Liver (tissue), 9 donors: ENCODE measurements around the gene VSIG2. TPM values are rescaled to one million over a fixed set of nuclear protein-coding genes. Genes with fewer than 3 reads are reported as not detected.

ENCODE experiments used
- DNase-seq: peaks from one replicate; pipeline ENCODE4 v3.0.0-alpha.2; 2017; ENCODE audit warnings: low spot score
- H3K27ac ChIP-seq, 2 donors: one replicate each; pipeline ENCODE4 v1.7.0; 2013; ENCODE audit warnings: inconsistent platforms in 2 of 2, low read length in 2 of 2, control low read depth in 1 of 2, low read depth in 1 of 2, mild to moderate bottlenecking in 1 of 2
- H3K27me3 ChIP-seq, 4 donors: one replicate each; pipeline versions ENCODE4 v1.6.1 to v1.7.0; 2013; ENCODE audit warnings: low read length in 3 of 4, inconsistent platforms in 1 of 4, mild to moderate bottlenecking in 1 of 4, moderate library complexity in 1 of 4; ENCODE audit not compliant: control insufficient read depth in 4 of 4, insufficient read depth in 4 of 4
- H3K36me3 ChIP-seq, 4 donors: one replicate each; pipeline versions ENCODE4 v1.6.1 to v1.7.0; 2013; ENCODE audit warnings: low read length in 3 of 4, mild to moderate bottlenecking in 3 of 4, low read depth in 1 of 4, moderate library complexity in 1 of 4; ENCODE audit not compliant: control insufficient read depth in 4 of 4, insufficient read depth in 3 of 4
- H3K4me1 ChIP-seq, 4 donors: one replicate each; pipeline versions ENCODE4 v1.6.1 to v1.7.0; 2013; ENCODE audit warnings: low read length in 3 of 4, mild to moderate bottlenecking in 3 of 4, moderate library complexity in 1 of 4; ENCODE audit not compliant: control insufficient read depth in 4 of 4, insufficient read depth in 4 of 4
- H3K4me3 ChIP-seq, 3 donors: one replicate each; pipeline versions ENCODE4 v1.6.1 to v1.7.0; 2013; ENCODE audit warnings: low read length in 3 of 3, control low read depth in 1 of 3, low read depth in 1 of 3, mild to moderate bottlenecking in 1 of 3
- H3K9ac ChIP-seq, 2 donors: one replicate each; pipeline ENCODE4 v1.7.0; 2013; ENCODE audit warnings: low read length in 2 of 2, mild to moderate bottlenecking in 2 of 2, moderate library complexity in 2 of 2, control low read depth in 1 of 2, low read depth in 1 of 2
- H3K9me3 ChIP-seq, 4 donors: one replicate each; pipeline versions ENCODE4 v1.6.1 to v1.7.0; 2013; ENCODE audit warnings: low read length in 3 of 4; ENCODE audit not compliant: control insufficient read depth in 4 of 4
- ATF3 ChIP-seq: IDR thresholded peaks from 2 replicates; pipeline ENCODE4 v1.6.1; 2016; ENCODE audit warnings: antibody characterized with exemption
- EGR1 ChIP-seq, 2 donors: IDR thresholded peaks; 2 replicates each; pipeline ENCODE4 v1.6.1; 2016 to 2018; ENCODE audit warnings: antibody characterized with exemption in 2 of 2, low read depth in 2 of 2
- FOXA1 ChIP-seq: IDR thresholded peaks from 2 replicates; pipeline ENCODE4 v1.6.1; 2016; ENCODE audit warnings: antibody characterized with exemption
- FOXA2 ChIP-seq: IDR thresholded peaks from 2 replicates; pipeline ENCODE4 v1.6.1; 2016; ENCODE audit warnings: antibody characterized with exemption
- GABPA ChIP-seq, 2 donors: IDR thresholded peaks in 1 of 2; conservative IDR thresholded peaks in 1 of 2; 2 replicates each; pipeline ENCODE4 v1.6.1; 2016; ENCODE audit warnings: antibody characterized with exemption in 2 of 2, mild to moderate bottlenecking in 1 of 2, moderate library complexity in 1 of 2
- JUND ChIP-seq, 2 donors: IDR thresholded peaks; 2 replicates each; pipeline ENCODE4 v1.6.1; 2016; ENCODE audit warnings: antibody characterized with exemption in 2 of 2
- RAD21 ChIP-seq, 2 donors: IDR thresholded peaks; 2 replicates each; pipeline ENCODE4 v1.6.1; 2016; ENCODE audit warnings: antibody characterized with exemption in 2 of 2, mild to moderate bottlenecking in 2 of 2
- RXRA ChIP-seq, 2 donors: IDR thresholded peaks; 2 replicates each; pipeline ENCODE4 v1.6.1; 2017 to 2018; ENCODE audit warnings: antibody characterized with exemption in 2 of 2, mild to moderate bottlenecking in 1 of 2
- SP1 ChIP-seq: IDR thresholded peaks from 2 replicates; pipeline ENCODE4 v1.6.1; 2018; ENCODE audit warnings: antibody characterized with exemption, mild to moderate bottlenecking
- YY1 ChIP-seq: IDR thresholded peaks from 2 replicates; pipeline ENCODE4 v1.6.1; 2016; ENCODE audit warnings: antibody characterized with exemption, mild to moderate bottlenecking
- WGBS: extraction: QIAGEN DNeasy Blood & Tissue Kit; methylation state at CpG from one replicate; pipeline ENCODE4 v1.1.7; 2013; 5-methylcytosine and 5-hydroxymethylcytosine counted together
- polyA plus RNA-seq, 2 donors: library from polyadenylated mRNA; stranded (reverse) in 1 of 2; unstranded in 1 of 2; fragments of 200-250 nt in 1 of 2; fragments of >200 nt in 1 of 2; fragmentation: Nextera tagmentation in 1 of 2; extraction: Ambion mirVana in 1 of 2; gene quantifications; one replicate each; pipeline versions ENCODE4 v1.2.1 to v1.2.3, GENCODE V29; 2013 to 2015
- total RNA-seq, 2 donors: library from RNA; depleted of rRNA; stranded (reverse); fragments of >200 nt; gene quantifications; one replicate each; pipeline ENCODE4 v1.2.3, GENCODE V29; 2014
- TF ChIP-seq, protein P1 (sequence below): IDR thresholded peaks from 2 replicates; pipeline ENCODE4 v1.6.1; 2016; ENCODE audit warnings: antibody characterized with exemption
- TF ChIP-seq, protein P2 (sequence below): IDR thresholded peaks from 2 replicates; pipeline ENCODE4 v1.6.1; 2016; ENCODE audit warnings: antibody characterized with exemption, mild to moderate bottlenecking
- donor health status: healthy.
- donor health status: healthy.
- donor health status: healthy.
- donor health status: healthy.
- donor health status: healthy.

The VSIG2 gene
- total and polyA plus RNA-seq, 4 donors: 0.51 to 1.3 (median 0.75) TPM; not detected in 1

GRCh38 chr11:124801014-124801413 lies 49.0 kb upstream of the VSIG2 start:
- WGBS: 18% methylated on average over 8 of the region's 8 CpGs
- Histone ChIP-seq H3K9ac (peak overlapping the region; percentile 72 to 92), H3K4me3 (peak overlapping the region; percentile 78 to 100 (median 79)), H3K9me3 (no peaks in the 10 kb centered on the region), H3K36me3 (peaks cover 0 to 5% (median 1%) of the 10 kb centered on the region in 4 donors), H3K27me3 (no peaks in the 10 kb centered on the region), H3K27ac (peak overlapping the region; percentile 88 to 97), H3K4me1 (peaks cover 4 to 21% (median 15%) of the 10 kb centered on the region in 4 donors)
- DNase-seq: no peak
- TF ChIP-seq YY1 (no peak), EGR1 (IDR thresholded peaks at IDR 0.05; ENCODE audit: low read depth in 2 of 2) (peak in 1 of 2 donors; percentile 7), FOXA1 (no peak)
- TF ChIP-seq, protein P1, sequence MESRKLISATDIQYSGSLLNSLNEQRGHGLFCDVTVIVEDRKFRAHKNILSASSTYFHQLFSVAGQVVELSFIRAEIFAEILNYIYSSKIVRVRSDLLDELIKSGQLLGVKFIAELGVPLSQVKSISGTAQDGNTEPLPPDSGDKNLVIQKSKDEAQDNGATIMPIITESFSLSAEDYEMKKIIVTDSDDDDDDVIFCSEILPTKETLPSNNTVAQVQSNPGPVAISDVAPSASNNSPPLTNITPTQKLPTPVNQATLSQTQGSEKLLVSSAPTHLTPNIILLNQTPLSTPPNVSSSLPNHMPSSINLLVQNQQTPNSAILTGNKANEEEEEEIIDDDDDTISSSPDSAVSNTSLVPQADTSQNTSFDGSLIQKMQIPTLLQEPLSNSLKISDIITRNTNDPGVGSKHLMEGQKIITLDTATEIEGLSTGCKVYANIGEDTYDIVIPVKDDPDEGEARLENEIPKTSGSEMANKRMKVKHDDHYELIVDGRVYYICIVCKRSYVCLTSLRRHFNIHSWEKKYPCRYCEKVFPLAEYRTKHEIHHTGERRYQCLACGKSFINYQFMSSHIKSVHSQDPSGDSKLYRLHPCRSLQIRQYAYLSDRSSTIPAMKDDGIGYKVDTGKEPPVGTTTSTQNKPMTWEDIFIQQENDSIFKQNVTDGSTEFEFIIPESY: no peak

DNA sequence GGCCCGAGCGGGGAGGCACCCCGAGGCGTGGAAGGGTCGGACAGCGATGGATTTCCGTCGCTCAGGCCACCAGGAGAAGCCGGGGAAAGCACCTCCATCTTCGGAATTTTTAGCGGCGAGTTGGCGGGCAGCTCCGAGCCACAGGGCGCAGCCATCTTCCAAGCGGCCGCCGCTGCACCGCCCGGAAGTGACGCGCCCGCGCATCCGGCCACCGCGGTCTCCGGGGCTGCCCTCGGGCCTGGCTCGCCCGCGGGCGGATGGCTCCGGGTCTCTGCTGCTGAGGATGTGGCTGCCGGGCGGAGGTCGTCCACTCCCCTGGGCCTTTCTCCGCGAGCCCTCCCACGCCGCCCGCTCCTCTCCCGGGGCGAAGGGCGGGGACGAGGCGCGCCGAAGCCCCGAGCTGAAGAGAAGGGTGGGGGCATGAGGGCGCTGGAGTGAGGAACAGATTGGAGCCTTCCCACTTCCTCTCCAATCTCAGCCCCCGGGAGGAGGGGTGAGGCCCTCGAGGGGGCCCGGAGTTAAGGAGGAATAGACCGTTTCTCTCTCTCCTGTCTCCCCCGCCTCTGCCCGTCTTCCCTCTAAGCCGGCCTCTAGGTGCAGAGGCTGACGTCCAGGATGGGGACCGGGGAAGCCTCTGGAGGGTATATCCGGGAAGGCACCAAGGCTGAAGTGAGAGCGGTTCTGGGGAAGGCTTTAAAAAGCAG lies 48.3 kb upstream of the VSIG2 start, which contains the start of gene MSANTD2:
MSANTD2 (minus strand) TSS at position 181 of the 704 bp plus-strand sequence; CDS start at position 155, 26 bp downstream.
- peak within 1 kb of the TSS; percentile 88 to 97 for H3K27ac ChIP-seq
- no peak for TF ChIP-seq RXRA (IDR thresholded peaks at IDR 0.05)
- no peak for TF ChIP-seq FOXA1
- TF ChIP-seq SP1: no peak
- TF ChIP-seq FOXA2: no peak
- peak; percentile 68 for TF ChIP-seq YY1
- no peak for TF ChIP-seq ATF3
- TF ChIP-seq GABPA (IDR thresholded peaks at IDR 0.05 in 1 of 2, conservative IDR thresholded peaks at IDR 0.05 in 1 of 2): peak; percentile 53 to 85
- no peak for TF ChIP-seq RAD21 (IDR thresholded peaks at IDR 0.05)
- DNase-seq: peak; percentile 80
- peak within 1 kb of the TSS; percentile 72 to 92 for H3K9ac ChIP-seq
- peaks cover 0 to 5% (median under 1%) of the 10 kb centered on the region in 4 donors for H3K36me3 ChIP-seq
- H3K9me3 ChIP-seq: no peaks in the 10 kb centered on the region
- peak within 1 kb of the TSS; percentile 78 to 100 (median 79) for H3K4me3 ChIP-seq
- H3K4me1 ChIP-seq: peaks cover 4 to 21% (median 15%) of the 10 kb centered on the region in 4 donors
- WGBS: under 1% methylated on average over 62 of the region's 62 CpGs
- no peaks in the 10 kb centered on the region for H3K27me3 ChIP-seq

DNA sequence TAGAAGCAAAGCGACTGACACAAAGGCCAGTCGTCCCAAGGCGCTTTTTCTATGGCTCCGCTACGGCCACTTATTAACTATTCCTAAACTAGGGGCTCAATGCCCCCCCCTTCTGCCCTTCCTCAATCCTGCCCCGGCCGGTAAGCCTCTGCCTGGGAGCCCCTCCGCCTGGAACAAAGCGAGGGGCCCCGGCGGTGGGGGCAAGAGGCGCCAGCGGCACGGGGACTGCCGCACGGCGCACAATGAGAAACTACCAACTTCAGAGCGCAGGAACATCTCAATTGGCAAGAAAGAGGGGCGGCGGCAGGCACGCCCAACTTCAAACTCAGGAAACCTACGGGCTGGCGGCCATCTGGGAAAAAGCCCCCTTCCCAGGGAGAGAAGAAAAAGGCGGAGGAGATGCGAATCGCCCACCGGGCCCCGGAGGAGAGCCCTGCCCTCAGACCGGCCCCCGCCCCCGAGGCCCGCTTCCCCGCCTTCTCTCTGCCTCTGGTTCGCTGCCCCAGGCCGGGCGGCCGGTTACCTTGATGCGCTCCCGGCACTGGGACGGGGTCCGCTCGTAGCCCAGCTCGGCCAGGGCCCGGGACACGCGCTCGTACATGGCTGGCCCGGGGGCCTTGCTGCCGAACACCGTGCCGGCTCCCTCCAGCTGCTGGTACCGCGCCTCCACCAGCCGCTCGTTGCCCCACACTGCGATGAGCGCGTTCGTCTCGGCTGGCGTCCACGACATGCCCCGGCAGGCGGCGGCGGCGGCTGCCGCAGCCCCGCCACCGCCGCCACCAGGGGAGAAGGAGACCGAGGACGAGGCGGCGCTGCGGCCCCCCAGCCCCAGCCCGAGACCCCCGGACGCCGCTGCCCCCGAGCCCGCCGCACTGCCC lies 47.5 kb upstream of the VSIG2 start:
- Histone ChIP-seq H3K4me3 (peak overlapping the region; percentile 78 to 100 (median 79)), H3K27me3 (no peaks in the 10 kb centered on the region), H3K27ac (peak overlapping the region; percentile 88 to 97), H3K4me1 (peaks cover 4 to 21% (median 15%) of the 10 kb centered on the region in 4 donors), H3K36me3 (peaks cover 0 to under 1% (median 0%) of the 10 kb centered on the region in 4 donors), H3K9me3 (no peaks in the 10 kb centered on the region), H3K9ac (peak overlapping the region; percentile 29 to 53)
- no peak for TF ChIP-seq EGR1 (IDR thresholded peaks at IDR 0.05; ENCODE audit: low read depth in 2 of 2)
- TF ChIP-seq, protein P2, sequence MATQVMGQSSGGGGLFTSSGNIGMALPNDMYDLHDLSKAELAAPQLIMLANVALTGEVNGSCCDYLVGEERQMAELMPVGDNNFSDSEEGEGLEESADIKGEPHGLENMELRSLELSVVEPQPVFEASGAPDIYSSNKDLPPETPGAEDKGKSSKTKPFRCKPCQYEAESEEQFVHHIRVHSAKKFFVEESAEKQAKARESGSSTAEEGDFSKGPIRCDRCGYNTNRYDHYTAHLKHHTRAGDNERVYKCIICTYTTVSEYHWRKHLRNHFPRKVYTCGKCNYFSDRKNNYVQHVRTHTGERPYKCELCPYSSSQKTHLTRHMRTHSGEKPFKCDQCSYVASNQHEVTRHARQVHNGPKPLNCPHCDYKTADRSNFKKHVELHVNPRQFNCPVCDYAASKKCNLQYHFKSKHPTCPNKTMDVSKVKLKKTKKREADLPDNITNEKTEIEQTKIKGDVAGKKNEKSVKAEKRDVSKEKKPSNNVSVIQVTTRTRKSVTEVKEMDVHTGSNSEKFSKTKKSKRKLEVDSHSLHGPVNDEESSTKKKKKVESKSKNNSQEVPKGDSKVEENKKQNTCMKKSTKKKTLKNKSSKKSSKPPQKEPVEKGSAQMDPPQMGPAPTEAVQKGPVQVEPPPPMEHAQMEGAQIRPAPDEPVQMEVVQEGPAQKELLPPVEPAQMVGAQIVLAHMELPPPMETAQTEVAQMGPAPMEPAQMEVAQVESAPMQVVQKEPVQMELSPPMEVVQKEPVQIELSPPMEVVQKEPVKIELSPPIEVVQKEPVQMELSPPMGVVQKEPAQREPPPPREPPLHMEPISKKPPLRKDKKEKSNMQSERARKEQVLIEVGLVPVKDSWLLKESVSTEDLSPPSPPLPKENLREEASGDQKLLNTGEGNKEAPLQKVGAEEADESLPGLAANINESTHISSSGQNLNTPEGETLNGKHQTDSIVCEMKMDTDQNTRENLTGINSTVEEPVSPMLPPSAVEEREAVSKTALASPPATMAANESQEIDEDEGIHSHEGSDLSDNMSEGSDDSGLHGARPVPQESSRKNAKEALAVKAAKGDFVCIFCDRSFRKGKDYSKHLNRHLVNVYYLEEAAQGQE: no peak
- no peak for TF ChIP-seq JUND (IDR thresholded peaks at IDR 0.05)
- TF ChIP-seq RXRA (IDR thresholded peaks at IDR 0.05): no peak
- no peak for TF ChIP-seq FOXA2
- peak; percentile 49 for DNase-seq
- under 1% methylated on average over 83 of the region's 83 CpGs for WGBS
